Glutamatergic neuron (in vitro differentiated cells): ENCODE results near the gene IL4R. TPM values are rescaled to one million over a fixed set of nuclear protein-coding genes. Genes with fewer than 3 reads are reported as not detected.
A peak's percentile ranks its signal among the peaks of the same experiment; 100 is the strongest.

Source experiments
- DNase-seq: peaks from one replicate; pipeline ENCODE4 v3.0.0; 2022
- H3K27ac Mint-ChIP-seq: one replicate; pipeline ENCODE4 v1.8.0; 2020; ENCODE audit warnings: mild to moderate bottlenecking, mixed read lengths, inconsistent platforms; ENCODE audit not compliant: unreplicated experiment
- H3K27me3 Mint-ChIP-seq: one replicate; pipeline ENCODE4 v1.8.0; 2020; ENCODE audit warnings: mild to moderate bottlenecking, moderate library complexity, mixed read lengths, inconsistent platforms; ENCODE audit not compliant: unreplicated experiment
- H3K36me3 Mint-ChIP-seq: one replicate; pipeline ENCODE4 v1.8.0; 2020; ENCODE audit warnings: mild to moderate bottlenecking, mixed read lengths, inconsistent platforms; ENCODE audit not compliant: unreplicated experiment
- H3K4me1 Mint-ChIP-seq: one replicate; pipeline ENCODE4 v1.8.0; 2020; ENCODE audit warnings: mild to moderate bottlenecking, low read depth, mixed read lengths, inconsistent platforms; ENCODE audit not compliant: unreplicated experiment
- H3K4me3 Mint-ChIP-seq: one replicate; pipeline ENCODE4 v1.8.0; 2020; ENCODE audit warnings: mild to moderate bottlenecking, mixed read lengths, inconsistent platforms; ENCODE audit not compliant: unreplicated experiment
- H3K9me3 Mint-ChIP-seq: one replicate; pipeline ENCODE4 v1.8.0; 2020; ENCODE audit warnings: mild to moderate bottlenecking, moderate library complexity, mixed read lengths, inconsistent platforms; ENCODE audit not compliant: unreplicated experiment
- total RNA-seq: library from RNA; stranded (reverse); fragmentation: NEBNext Ultra II Directional; extraction: Animal tissue kit (Norgen Biotek cat#: 25700); gene quantifications from one replicate; pipeline ENCODE4 v1.2.1, GENCODE V29; 2021; ENCODE audit not compliant: unreplicated experiment
- TF ChIP-seq, protein P1 (sequence below): fragments of 200-600 bp; sonication (generic); IDR thresholded peaks from one replicate; pipeline ENCODE4 v1.5.0; 2021; ENCODE audit not compliant: partially characterized antibody, unreplicated experiment

IL4R gene
- total RNA-seq, 1 donor from 2014 or later: 10.8 TPM

DNA sequence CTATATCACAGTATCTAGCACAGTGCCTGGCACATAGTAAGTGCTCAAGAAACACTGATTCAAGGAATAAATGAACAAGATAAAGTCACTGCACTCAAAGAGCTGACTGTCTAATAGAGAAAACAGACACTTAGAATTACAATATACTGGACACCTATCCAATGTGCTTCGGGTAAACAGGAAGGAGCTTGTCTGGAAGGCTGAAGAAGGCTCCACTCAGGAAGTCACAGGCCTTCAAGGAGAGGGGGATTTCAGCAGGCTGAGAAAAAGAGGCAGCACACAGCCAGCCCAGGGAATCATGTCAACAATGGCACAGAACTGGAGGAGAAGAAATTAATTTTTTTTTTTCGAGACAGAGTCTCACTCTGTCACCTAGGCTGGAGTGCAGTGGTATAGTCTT is 9.7 kb upstream of the IL4R start:
- Mint-ChIP-seq H3K4me3 (no peak overlapping the region), H3K36me3 (peaks cover 6% of the 10 kb centered on the region), H3K9me3 (peaks cover 4% of the 10 kb centered on the region), H3K4me1 (no peaks in the 10 kb centered on the region), H3K27me3 (peaks cover 2% of the 10 kb centered on the region), H3K27ac (no peak overlapping the region)
- DNase-seq: no peak
- TF ChIP-seq, protein P1, sequence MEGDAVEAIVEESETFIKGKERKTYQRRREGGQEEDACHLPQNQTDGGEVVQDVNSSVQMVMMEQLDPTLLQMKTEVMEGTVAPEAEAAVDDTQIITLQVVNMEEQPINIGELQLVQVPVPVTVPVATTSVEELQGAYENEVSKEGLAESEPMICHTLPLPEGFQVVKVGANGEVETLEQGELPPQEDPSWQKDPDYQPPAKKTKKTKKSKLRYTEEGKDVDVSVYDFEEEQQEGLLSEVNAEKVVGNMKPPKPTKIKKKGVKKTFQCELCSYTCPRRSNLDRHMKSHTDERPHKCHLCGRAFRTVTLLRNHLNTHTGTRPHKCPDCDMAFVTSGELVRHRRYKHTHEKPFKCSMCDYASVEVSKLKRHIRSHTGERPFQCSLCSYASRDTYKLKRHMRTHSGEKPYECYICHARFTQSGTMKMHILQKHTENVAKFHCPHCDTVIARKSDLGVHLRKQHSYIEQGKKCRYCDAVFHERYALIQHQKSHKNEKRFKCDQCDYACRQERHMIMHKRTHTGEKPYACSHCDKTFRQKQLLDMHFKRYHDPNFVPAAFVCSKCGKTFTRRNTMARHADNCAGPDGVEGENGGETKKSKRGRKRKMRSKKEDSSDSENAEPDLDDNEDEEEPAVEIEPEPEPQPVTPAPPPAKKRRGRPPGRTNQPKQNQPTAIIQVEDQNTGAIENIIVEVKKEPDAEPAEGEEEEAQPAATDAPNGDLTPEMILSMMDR: no peak

DNA sequence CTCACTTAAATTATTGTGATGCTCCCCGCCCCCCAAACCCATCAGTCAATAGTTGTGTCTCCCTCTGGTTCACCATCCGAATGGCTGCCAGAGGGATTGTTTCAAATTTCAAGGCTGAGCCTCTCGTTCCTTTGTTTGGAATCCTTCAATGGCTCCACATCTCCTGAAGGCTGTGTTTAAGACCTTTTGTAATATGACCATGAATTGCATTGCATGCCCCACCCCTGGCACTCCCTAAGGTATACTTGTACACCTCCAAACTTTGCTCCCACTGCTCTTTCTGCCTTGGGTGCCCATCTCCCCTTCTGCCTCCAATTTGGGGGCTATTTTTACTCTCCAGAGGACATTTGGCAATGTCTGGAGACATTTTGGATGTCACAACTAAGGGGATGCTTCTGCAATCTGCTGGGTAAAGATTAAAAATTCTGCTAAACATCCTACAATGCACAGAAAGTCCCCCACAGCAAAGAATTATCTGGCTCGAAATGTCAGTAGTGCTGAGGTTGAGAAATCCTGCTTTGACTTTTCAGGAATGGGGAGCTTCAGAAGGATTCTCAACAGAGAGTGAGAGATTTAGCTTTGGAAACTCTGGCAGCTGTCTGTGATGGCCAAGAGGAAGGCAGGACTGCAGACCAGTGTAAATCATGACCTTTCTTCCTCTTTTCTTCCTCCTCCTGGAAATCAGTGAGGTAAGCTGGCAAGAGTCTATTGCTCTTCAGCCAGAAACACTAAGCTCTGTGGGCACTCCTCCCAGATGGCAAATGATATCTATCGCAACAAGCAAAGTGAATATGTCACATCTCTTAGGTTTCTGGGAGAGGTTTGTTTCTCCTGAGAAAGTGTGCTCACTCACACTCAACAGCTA is 8.7 kb upstream of the IL4R start:
- Mint-ChIP-seq H3K36me3 (peaks cover 6% of the 10 kb centered on the region), H3K4me3 (no peak overlapping the region), H3K27me3 (peaks cover 2% of the 10 kb centered on the region), H3K27ac (no peak overlapping the region), H3K9me3 (peaks cover 4% of the 10 kb centered on the region), H3K4me1 (no peaks in the 10 kb centered on the region)
- no peak for DNase-seq
- TF ChIP-seq, protein P1: no peak

DNA sequence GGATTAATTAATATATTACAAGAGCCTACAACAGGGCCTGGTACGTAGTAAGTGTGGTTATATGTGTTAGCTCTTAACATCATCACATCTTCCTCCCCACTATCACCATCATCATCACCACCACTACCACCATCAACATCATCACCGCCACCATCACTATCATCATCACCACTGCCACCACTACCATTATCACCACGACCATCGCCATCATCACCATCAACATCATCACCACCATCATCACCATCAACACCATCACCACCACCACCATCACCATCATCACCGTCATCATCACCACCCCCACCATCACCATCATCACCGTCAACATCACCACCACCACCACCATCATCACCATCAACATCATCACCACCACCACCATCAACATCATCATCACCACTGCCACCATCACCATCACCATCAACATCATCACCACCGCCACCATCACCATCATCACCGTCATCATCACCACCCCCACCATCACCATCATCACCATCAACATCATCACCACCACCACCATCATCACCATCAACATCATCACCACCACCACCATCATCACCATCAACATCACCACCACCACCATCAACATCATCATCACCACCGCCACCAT is 7.8 kb upstream of the IL4R start:
- Mint-ChIP-seq H3K4me3 (no peak overlapping the region), H3K27me3 (peaks cover 5% of the 10 kb centered on the region), H3K4me1 (no peaks in the 10 kb centered on the region), H3K27ac (peak overlapping the region; percentile 34), H3K9me3 (peaks cover 4% of the 10 kb centered on the region), H3K36me3 (peaks cover 6% of the 10 kb centered on the region)
- no peak for DNase-seq
- TF ChIP-seq, protein P1: no peak

DNA sequence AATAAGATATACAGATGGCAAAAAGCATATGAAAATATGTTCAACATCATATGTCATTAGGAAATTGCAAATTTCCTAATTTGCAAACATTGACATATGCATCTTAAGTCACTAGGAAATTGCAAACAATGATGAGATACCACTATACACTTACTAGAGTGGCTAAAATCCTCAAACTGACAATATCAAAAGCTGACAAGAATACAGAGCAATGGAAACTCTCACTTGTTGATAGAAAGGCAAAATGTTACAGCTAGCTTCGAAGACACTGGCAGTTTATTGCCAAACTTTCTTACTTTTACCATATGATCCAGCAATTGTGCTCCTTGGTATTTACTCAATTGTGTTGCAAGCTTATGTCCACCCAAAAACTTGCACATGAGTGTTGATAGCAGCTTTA is 5.0 kb upstream of the IL4R start:
- DNase-seq: no peak
- Mint-ChIP-seq H3K27me3 (peaks cover 13% of the 10 kb centered on the region), H3K9me3 (peaks cover 4% of the 10 kb centered on the region), H3K4me1 (peaks cover 4% of the 10 kb centered on the region), H3K27ac (no peak overlapping the region), H3K4me3 (no peak overlapping the region), H3K36me3 (peaks cover 6% of the 10 kb centered on the region)
- TF ChIP-seq, protein P1: no peak
